Spleen (tissue), 7 donors: ENCODE data around the gene ST6GALNAC4.

Source experiments
- CTCF ChIP-seq, 11 experiments: fragments of 200-600 bp in 7 of 11; fragments of 450-650 bp in 4 of 11; sonication (generic) in 4 of 11; IDR thresholded peaks in 8 of 11; conservative IDR thresholded peaks in 3 of 11; 1 replicate in 7 of 11; 2 replicates in 4 of 11; pipeline versions ENCODE4 v1.4.0 to v1.8.0; 2016 to 2021; ENCODE audit warnings: antibody characterized with exemption in 11 of 11, inconsistent platforms in 4 of 11, mild to moderate bottlenecking in 1 of 11
- POLR2A ChIP-seq, 3 donors: fragments of 450-650 bp; IDR thresholded peaks; one replicate each; pipeline ENCODE4 v1.5.1; 2017; ENCODE audit warnings: antibody characterized with exemption in 3 of 3, mild to moderate bottlenecking in 1 of 3
- POLR2AphosphoS5 ChIP-seq, 3 donors: sonication (generic); formaldehyde crosslinking; IDR thresholded peaks; one replicate each; pipeline ENCODE4 v1.5.1; 2017; ENCODE audit warnings: antibody characterized with exemption in 3 of 3
- donor health status: DM: no; HTN: no; CAD: no; lungs with moderate emphysema.
- donor health status: DM: no; HTN: no; CAD: no.
- donor health status: DM: no; HTN: no; CAD: no.

DNA sequence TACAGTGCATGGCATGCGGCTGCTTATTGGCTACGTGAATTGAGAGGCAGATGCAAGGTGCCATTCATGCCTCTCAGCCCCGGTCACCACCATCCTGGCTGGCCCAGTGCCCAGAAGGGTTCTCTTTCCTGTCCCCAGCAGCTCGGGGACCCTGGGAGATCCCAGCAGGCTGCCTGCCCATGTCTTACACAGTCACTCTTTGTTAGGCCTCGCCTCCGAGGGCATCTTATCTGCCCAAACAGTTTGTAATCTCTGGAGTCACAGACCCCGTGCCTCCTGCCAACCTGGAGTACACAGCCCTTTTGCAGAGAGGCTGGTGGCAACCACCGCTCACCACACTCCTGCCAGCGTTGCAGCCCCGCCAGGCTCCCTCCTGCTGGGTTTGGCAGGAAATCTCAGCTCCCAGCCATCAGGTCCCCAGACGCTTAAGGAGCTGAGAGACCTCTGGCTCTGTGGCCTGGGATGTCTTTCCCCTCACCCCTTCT lies 32.4 kb downstream of the ST6GALNAC4 start:
- TF ChIP-seq CTCF (IDR thresholded peaks at IDR 0.05 in 8 of 11, conservative IDR thresholded peaks at IDR 0.05 in 3 of 11) = no peak
- TF ChIP-seq POLR2AphosphoS5 (IDR thresholded peaks at IDR 0.05) = peak in 2 of 3 donors; percentile 6 to 52
- TF ChIP-seq POLR2A (IDR thresholded peaks at IDR 0.05) = no peak
